Measurements from ENCODE around the gene NUDT17.

NUDT17 gene

GRCh38 chr1:145846201-145846612 is 777 bp downstream of the NUDT17 start:
- no peak for DNase-seq (ENCODE audit: low read depth in 3 of 3, low spot score in 1 of 3)

GRCh38 chr1:145847827-145848226 is 2.4 kb downstream of the NUDT17 start:
- no peak for DNase-seq (ENCODE audit: low read depth in 3 of 3, low spot score in 1 of 3)

GRCh38 chr1:145849356-145850160 is 4.1 kb downstream of the NUDT17 start:
- no peak for DNase-seq (ENCODE audit: low read depth in 3 of 3, low spot score in 1 of 3)

- DNase-seq (ENCODE audit: low read depth in 3 of 3, low spot score in 1 of 3), result no peak
Measured at GRCh38 chr1:145855426-145855948, 10.1 kb downstream of the NUDT17 start.

GRCh38 chr1:145857170-145857569 is 11.7 kb downstream of the NUDT17 start:
- no peak for DNase-seq (ENCODE audit: low read depth in 3 of 3, low spot score in 1 of 3)

- peak in 2 of 3 donors; percentile 25 to 42 for DNase-seq (ENCODE audit: low read depth in 3 of 3, low spot score in 1 of 3)
Measured at GRCh38 chr1:145858238-145858900, 12.9 kb downstream of the NUDT17 start.

GRCh38 chr1:145858901-145859490 is 13.6 kb downstream of the NUDT17 start, which contains the start of gene PIAS3:
PIAS3 (minus strand) TSS chr1:145859081; CDS start chr1:145858990, 91 bp downstream.
- peak; percentile 49 to 73 (median 55) for DNase-seq (ENCODE audit: low read depth in 3 of 3, low spot score in 1 of 3)

- DNase-seq (ENCODE audit: low read depth in 3 of 3, low spot score in 1 of 3), result peak; percentile 29 to 64 (median 48)
Measured at GRCh38 chr1:145859491-145860023, 14.1 kb downstream of the NUDT17 start.

- DNase-seq (ENCODE audit: low read depth in 3 of 3, low spot score in 1 of 3), result no peak
Measured at GRCh38 chr1:145863282-145864018, 18.0 kb downstream of the NUDT17 start.

- no peak for DNase-seq (ENCODE audit: low read depth in 3 of 3, low spot score in 1 of 3)
Measured at GRCh38 chr1:145868232-145868631, 22.8 kb downstream of the NUDT17 start.

GRCh38 chr1:145871994-145872924 is 26.8 kb downstream of the NUDT17 start:
- DNase-seq (ENCODE audit: low read depth in 3 of 3, low spot score in 1 of 3), result peak in 1 of 3 donors; percentile 8

- no peak for DNase-seq (ENCODE audit: low read depth in 3 of 3, low spot score in 1 of 3)
Measured at GRCh38 chr1:145874646-145875045, 29.2 kb downstream of the NUDT17 start.

GRCh38 chr1:145877923-145878486 is 32.6 kb downstream of the NUDT17 start:
- DNase-seq (ENCODE audit: low read depth in 3 of 3, low spot score in 1 of 3), result no peak

- DNase-seq (ENCODE audit: low read depth in 3 of 3, low spot score in 1 of 3), result no peak
Measured at GRCh38 chr1:145878724-145879123, 33.3 kb downstream of the NUDT17 start.

- no peak for DNase-seq (ENCODE audit: low read depth in 3 of 3, low spot score in 1 of 3)
Measured at GRCh38 chr1:145879775-145880174, 34.3 kb downstream of the NUDT17 start.

- no peak for DNase-seq (ENCODE audit: low read depth in 3 of 3, low spot score in 1 of 3)
Measured at GRCh38 chr1:145884675-145885074, 39.2 kb downstream of the NUDT17 start.

- peak; percentile 49 to 78 (median 57) for DNase-seq (ENCODE audit: low read depth in 3 of 3, low spot score in 1 of 3)
Measured at GRCh38 chr1:145885738-145886287, 40.4 kb downstream of the NUDT17 start, which contains the start of gene ANKRD35. ANKRD35 (minus strand) TSS chr1:145885866; CDS start chr1:145885758, 108 bp downstream.

GRCh38 chr1:145886390-145886789 is 41.0 kb downstream of the NUDT17 start:
- no peak for DNase-seq (ENCODE audit: low read depth in 3 of 3, low spot score in 1 of 3)

GRCh38 chr1:145886816-145887215 is 41.4 kb downstream of the NUDT17 start:
- DNase-seq (ENCODE audit: low read depth in 3 of 3, low spot score in 1 of 3), result no peak
